Loucy (cell line): ENCODE data around the gene PALLD.

Source experiments
- H2AFZ ChIP-seq: fragments of 200-600 bp; sonication (generic); 2 replicates; pipeline ENCODE4 v1.6.0; 2016; ENCODE audit warnings: antibody characterized with exemption, mild to moderate bottlenecking, low read length, moderate library complexity
- H3F3A ChIP-seq: fragments of 200-600 bp; 2 replicates; pipeline ENCODE4 v1.6.0; 2016; ENCODE audit warnings: antibody characterized with exemption, low read depth, mild to moderate bottlenecking
- H3K27me3 ChIP-seq: fragments of 200-600 bp; sonication (generic); 2 replicates; pipeline ENCODE4 v1.6.1; 2014; ENCODE audit warnings: low read length, mild to moderate bottlenecking; ENCODE audit not compliant: insufficient read depth, poor library complexity, severe bottlenecking
- H3K36me3 ChIP-seq: fragments of 200-600 bp; sonication (generic); 2 replicates; pipeline ENCODE4 v1.6.1; 2016; ENCODE audit warnings: low read length; ENCODE audit not compliant: insufficient read depth
- H3K4me1 ChIP-seq: fragments of 200-600 bp; sonication (generic); 2 replicates; pipeline ENCODE4 v1.5.1; 2014; ENCODE audit warnings: low read length, mild to moderate bottlenecking; ENCODE audit not compliant: insufficient read depth, poor library complexity, severe bottlenecking
- H3K4me2 ChIP-seq: fragments of 200-600 bp; sonication (generic); 2 replicates; pipeline ENCODE4 v1.6.0; 2014; ENCODE audit warnings: antibody characterized with exemption, low read length, low read depth, mild to moderate bottlenecking; ENCODE audit not compliant: poor library complexity, severe bottlenecking
- H3K4me3 ChIP-seq: fragments of 200-600 bp; sonication (generic); 2 replicates; pipeline ENCODE4 v1.5.1; 2014; ENCODE audit warnings: low read length, mild to moderate bottlenecking, mixed read lengths; ENCODE audit not compliant: poor library complexity, severe bottlenecking
- H3K79me2 ChIP-seq: fragments of 200-600 bp; sonication (generic); 2 replicates; pipeline ENCODE4 v1.6.1; 2014; ENCODE audit warnings: low read length; ENCODE audit not compliant: insufficient read depth
- H3K9ac ChIP-seq: fragments of 200-600 bp; sonication (generic); 2 replicates; pipeline ENCODE4 v1.6.0; 2014; ENCODE audit warnings: mild to moderate bottlenecking, low read depth, low read length, moderate library complexity; ENCODE audit not compliant: poor library complexity, severe bottlenecking
- H3K9me2 ChIP-seq: fragments of 200-600 bp; sonication (generic); replicated peaks from 2 replicates; pipeline ENCODE4 v1.6.1; 2016; ENCODE audit warnings: low read depth, low read length, mixed read lengths
- H3K9me3 ChIP-seq: fragments of 200-600 bp; sonication (generic); 2 replicates; pipeline ENCODE4 v1.6.1; 2014; ENCODE audit warnings: mild to moderate bottlenecking, antibody characterized with exemption, low read length, low read depth; ENCODE audit not compliant: insufficient read depth
- H4K20me1 ChIP-seq: fragments of 200-600 bp; sonication (generic); 2 replicates; pipeline ENCODE4 v1.6.0; 2014; ENCODE audit warnings: antibody characterized with exemption, low read length, mild to moderate bottlenecking; ENCODE audit not compliant: insufficient read depth, poor library complexity, severe bottlenecking
- EZH2phosphoT487 ChIP-seq: fragments of 200-600 bp; IDR thresholded peaks from 2 replicates; pipeline ENCODE4 v1.6.1; 2018; ENCODE audit warnings: antibody characterized with exemption, mild to moderate bottlenecking, moderate library complexity, borderline replicate concordance
- TF ChIP-seq, protein P1 (sequence below): fragments of 200-600 bp; sonication (generic); conservative IDR thresholded peaks from 2 replicates; pipeline ENCODE4 v1.5.1; 2014; ENCODE audit warnings: mild to moderate bottlenecking, antibody characterized with exemption, low read length

Gene PALLD

DNA sequence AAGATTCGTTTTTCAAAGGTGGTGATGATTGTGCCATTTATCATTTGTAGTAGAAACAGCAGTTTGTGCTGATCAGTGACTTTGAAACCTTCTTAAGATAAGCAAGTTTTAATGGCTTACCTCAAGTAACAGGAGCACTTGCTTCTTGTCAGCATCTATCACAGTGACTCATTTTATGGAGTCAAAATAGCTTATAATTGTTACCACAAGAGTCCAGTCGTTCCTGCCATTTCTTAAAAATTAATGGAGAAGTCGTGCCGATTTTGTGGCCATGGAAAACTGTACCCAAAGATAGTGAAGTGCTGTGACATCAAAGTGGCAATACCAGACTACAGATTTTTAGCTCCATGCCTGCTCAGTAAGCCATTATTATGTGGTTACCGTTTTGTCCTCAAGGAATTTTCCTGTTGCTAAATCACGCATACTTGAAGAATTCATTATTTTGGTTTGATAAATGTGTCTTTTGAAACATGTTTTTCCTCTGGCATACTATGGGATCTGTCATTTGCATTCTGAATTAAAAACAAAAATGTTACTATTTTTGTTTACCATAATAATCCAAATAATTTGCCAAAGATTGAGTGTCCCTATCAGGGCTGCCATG lies 383.3 kb downstream of the PALLD start:
- H3K4me2 ChIP-seq: no peak overlapping the region

DNA sequence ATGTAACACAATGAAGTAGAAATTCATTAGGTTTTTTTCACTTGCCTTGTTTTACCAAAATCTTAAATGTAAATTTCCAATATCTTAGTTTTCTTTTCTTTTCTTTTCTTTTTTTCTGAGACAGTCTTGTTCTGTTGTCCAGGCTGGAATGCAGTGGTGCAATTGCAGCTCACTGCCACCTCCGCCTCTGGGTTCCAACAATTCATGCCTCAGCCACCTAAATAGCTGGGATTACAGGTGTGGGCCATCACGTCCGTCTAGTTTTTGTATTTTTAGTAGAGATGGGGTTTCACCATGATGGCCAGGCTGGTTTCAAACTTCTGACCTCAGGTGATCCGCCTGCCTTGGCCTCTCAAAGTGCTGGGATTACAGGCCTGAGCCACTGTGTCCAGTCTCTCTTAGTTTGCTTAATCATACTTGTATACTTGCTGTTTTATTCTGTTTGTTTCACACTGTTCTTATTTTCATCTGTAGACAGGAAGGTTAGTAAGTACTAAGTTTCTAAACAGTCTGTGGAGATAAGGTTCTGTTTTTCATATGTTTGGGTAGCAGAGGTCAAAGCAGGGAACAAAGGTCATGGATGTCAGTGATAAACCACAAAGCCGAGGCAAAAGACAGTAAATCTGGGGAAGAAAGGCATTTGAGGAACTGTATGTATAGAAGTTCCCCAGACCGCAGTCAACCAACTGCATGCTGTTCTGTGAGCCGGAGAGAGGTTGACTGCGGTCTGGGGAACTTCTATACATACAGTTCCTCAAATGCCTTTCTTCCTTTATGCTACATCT lies 384.2 kb downstream of the PALLD start:
- Histone ChIP-seq H3K9ac (no peak overlapping the region), H3K9me3 (no peaks in the 10 kb centered on the region), H2AFZ (no peak overlapping the region), H3K4me1 (no peaks in the 10 kb centered on the region), H3K4me3 (no peak overlapping the region), H3K4me2 (no peak overlapping the region), H3K9me2 (no peaks in the 10 kb centered on the region), H3F3A (no peaks in the 10 kb centered on the region), H3K27me3 (no peaks in the 10 kb centered on the region), H4K20me1 (no peaks in the 10 kb centered on the region), H3K79me2 (no peaks in the 10 kb centered on the region), H3K36me3 (peaks cover 8% of the 10 kb centered on the region; the same call in 1 of the 2 replicates)
- TF ChIP-seq EZH2phosphoT487: no peak
- TF ChIP-seq, protein P1, sequence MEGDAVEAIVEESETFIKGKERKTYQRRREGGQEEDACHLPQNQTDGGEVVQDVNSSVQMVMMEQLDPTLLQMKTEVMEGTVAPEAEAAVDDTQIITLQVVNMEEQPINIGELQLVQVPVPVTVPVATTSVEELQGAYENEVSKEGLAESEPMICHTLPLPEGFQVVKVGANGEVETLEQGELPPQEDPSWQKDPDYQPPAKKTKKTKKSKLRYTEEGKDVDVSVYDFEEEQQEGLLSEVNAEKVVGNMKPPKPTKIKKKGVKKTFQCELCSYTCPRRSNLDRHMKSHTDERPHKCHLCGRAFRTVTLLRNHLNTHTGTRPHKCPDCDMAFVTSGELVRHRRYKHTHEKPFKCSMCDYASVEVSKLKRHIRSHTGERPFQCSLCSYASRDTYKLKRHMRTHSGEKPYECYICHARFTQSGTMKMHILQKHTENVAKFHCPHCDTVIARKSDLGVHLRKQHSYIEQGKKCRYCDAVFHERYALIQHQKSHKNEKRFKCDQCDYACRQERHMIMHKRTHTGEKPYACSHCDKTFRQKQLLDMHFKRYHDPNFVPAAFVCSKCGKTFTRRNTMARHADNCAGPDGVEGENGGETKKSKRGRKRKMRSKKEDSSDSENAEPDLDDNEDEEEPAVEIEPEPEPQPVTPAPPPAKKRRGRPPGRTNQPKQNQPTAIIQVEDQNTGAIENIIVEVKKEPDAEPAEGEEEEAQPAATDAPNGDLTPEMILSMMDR: no peak

More for the DNA sequence above, 383.3 kb downstream of the PALLD start:
- TF ChIP-seq EZH2phosphoT487: no peak
- TF ChIP-seq, protein P1: no peak
- H3K36me3 ChIP-seq: peaks cover 8% of the 10 kb centered on the region; the same call in 1 of the 2 replicates
- no peaks in the 10 kb centered on the region for H3K4me1 ChIP-seq
- H2AFZ ChIP-seq: no peak overlapping the region
- H3K9ac ChIP-seq: no peak overlapping the region
- no peaks in the 10 kb centered on the region for H3F3A ChIP-seq
- H4K20me1 ChIP-seq: no peaks in the 10 kb centered on the region
- H3K27me3 ChIP-seq: no peaks in the 10 kb centered on the region
- H3K4me3 ChIP-seq: no peak overlapping the region
- no peaks in the 10 kb centered on the region for H3K9me2 ChIP-seq
- H3K79me2 ChIP-seq: no peaks in the 10 kb centered on the region
- no peaks in the 10 kb centered on the region for H3K9me3 ChIP-seq

DNA sequence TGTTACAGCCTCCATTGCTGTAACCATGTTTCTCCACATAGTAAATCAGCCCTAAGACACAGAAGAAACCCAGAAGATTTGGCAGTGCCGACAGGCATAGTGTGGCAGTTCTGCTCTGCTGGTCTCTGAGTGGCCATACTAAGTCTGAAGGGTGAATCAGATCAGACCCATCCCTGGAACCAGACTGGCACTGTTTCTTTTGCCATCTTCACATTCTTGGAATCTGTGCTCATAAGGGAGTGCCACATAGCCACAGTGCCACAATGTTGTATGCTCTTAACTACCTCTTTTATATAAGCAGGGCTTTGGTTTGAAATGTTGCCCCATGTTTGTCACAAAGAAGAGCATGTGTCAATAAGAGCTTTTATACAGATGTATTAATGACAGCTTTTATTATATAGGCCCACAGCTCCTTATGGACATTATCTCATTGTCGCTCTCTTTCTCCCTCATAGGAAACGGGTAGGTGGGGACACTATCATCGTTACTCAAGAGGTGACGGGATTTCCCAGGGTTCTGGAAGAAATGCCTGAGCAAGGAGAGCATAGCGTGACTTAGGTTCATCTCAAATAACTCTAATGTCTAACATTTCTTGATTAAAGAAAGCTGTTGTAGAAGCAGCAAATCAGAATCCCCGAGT lies 385.0 kb downstream of the PALLD start:
- Histone ChIP-seq H3F3A (no peaks in the 10 kb centered on the region), H3K4me3 (no peak overlapping the region), H3K9ac (no peak overlapping the region), H3K36me3 (peaks cover 8% of the 10 kb centered on the region; the same call in 1 of the 2 replicates), H3K4me2 (no peak overlapping the region), H3K27me3 (no peaks in the 10 kb centered on the region), H3K4me1 (no peaks in the 10 kb centered on the region), H3K9me2 (no peaks in the 10 kb centered on the region), H2AFZ (no peak overlapping the region), H3K9me3 (no peaks in the 10 kb centered on the region), H4K20me1 (no peaks in the 10 kb centered on the region), H3K79me2 (no peaks in the 10 kb centered on the region)
- TF ChIP-seq, protein P1: no peak
- TF ChIP-seq EZH2phosphoT487: no peak
